ENCODE measurements around the gene ZNF497.
A peak's percentile ranks its signal among the peaks of the same experiment; 100 is the strongest.

The ZNF497 gene

DNA sequence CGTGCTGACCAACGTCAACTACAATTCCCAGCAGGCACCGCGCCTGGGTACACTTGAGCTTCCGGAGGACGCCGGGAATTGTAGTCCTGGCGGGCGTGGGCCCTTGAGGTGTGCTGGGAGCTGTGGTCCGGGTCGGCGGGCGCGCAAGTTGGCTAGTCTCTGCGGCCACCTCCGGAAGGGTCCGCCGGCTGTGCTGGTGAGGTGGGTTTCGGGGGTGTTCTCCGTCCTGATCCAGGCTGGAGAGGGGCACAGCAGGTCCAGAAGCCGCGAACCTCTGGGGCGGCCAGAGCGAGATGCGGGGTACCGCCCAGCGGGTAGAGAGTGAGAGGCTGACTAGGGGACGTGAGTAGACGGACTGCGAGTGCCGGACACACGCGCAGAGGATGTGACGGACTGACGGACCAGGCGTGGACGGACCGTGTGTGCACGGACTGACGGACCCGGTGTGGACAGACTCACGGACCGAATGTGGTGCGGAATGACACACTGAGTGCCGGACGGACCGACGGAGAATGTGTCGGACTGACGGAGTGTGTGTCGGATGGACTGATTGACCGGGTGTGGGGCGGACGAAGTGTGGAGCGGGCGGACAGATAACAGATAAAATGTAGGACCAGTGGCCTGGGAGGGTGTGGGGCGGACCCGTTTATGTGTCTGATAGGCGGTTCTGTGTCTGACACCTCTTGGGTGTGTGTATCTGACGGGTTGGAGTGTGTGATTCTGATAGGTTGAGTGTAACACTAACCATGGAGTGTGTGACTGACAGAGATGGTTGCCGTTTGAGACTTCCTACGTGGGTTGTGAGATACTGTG, 35.4 kb downstream of the ZNF497 start, which contains the start of gene ZSCAN22 (continued):
- no peak for TF ChIP-seq KLF10 (tag by site-specific recombination; IDR thresholded peaks at IDR 0.05)
- TF ChIP-seq HOXD13 (CRISPR knock-in tag; IDR thresholded peaks at IDR 0.05; ENCODE audit: borderline replicate concordance) = peak; percentile 82; the same call in 1 of the 2 replicates
- no peak for TF ChIP-seq ZNF830 (tag by site-specific recombination; IDR thresholded peaks at IDR 0.05; ENCODE audit: low read depth)
- TF ChIP-seq, protein P1, sequence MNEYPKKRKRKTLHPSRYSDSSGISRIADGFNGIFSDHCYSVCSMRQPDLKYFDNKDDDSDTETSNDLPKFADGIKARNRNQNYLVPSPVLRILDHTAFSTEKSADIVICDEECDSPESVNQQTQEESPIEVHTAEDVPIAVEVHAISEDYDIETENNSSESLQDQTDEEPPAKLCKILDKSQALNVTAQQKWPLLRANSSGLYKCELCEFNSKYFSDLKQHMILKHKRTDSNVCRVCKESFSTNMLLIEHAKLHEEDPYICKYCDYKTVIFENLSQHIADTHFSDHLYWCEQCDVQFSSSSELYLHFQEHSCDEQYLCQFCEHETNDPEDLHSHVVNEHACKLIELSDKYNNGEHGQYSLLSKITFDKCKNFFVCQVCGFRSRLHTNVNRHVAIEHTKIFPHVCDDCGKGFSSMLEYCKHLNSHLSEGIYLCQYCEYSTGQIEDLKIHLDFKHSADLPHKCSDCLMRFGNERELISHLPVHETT (tag by site-specific recombination; IDR thresholded peaks at IDR 0.05) = no peak
- TF ChIP-seq, protein P2, sequence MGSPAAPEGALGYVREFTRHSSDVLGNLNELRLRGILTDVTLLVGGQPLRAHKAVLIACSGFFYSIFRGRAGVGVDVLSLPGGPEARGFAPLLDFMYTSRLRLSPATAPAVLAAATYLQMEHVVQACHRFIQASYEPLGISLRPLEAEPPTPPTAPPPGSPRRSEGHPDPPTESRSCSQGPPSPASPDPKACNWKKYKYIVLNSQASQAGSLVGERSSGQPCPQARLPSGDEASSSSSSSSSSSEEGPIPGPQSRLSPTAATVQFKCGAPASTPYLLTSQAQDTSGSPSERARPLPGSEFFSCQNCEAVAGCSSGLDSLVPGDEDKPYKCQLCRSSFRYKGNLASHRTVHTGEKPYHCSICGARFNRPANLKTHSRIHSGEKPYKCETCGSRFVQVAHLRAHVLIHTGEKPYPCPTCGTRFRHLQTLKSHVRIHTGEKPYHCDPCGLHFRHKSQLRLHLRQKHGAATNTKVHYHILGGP (tag by site-specific recombination; IDR thresholded peaks at IDR 0.05) = no peak
- TF ChIP-seq GLIS2 (tag by site-specific recombination; IDR thresholded peaks at IDR 0.05) = peak; percentile 45; the same call in 1 of the 2 replicates
- TF ChIP-seq ZNF146 (tag by site-specific recombination; IDR thresholded peaks at IDR 0.05) = peak; percentile 48; the same call in 1 of the 2 replicates
- peak; percentile 68 for TF ChIP-seq ZNF843 (tag by site-specific recombination; IDR thresholded peaks at IDR 0.05)
- no peak for TF ChIP-seq ZNF433 (tag by site-specific recombination; IDR thresholded peaks at IDR 0.05; ENCODE audit: low read depth)
- no peak for TF ChIP-seq WT1 (tag by site-specific recombination; IDR thresholded peaks at IDR 0.05)
- no peak for TF ChIP-seq ZNF555 (tag by site-specific recombination; conservative IDR thresholded peaks at IDR 0.05)
- 0 out of 2 replicates have a peak, but pooled peaks have one; percentile 43 for TF ChIP-seq ZIC2 (tag by site-specific recombination; IDR thresholded peaks at IDR 0.05)
- TF ChIP-seq ZNF324 (tag by site-specific recombination; IDR thresholded peaks at IDR 0.05) = peak; percentile 94
- TF ChIP-seq ATF2 (tag by site-specific recombination; IDR thresholded peaks at IDR 0.05; ENCODE audit: low read depth) = no peak
- TF ChIP-seq BCL11A (tag by site-specific recombination; IDR thresholded peaks at IDR 0.05; ENCODE audit: low read depth) = 0 out of 2 replicates have a peak, but pooled peaks have one; percentile 43
- TF ChIP-seq, protein P3, sequence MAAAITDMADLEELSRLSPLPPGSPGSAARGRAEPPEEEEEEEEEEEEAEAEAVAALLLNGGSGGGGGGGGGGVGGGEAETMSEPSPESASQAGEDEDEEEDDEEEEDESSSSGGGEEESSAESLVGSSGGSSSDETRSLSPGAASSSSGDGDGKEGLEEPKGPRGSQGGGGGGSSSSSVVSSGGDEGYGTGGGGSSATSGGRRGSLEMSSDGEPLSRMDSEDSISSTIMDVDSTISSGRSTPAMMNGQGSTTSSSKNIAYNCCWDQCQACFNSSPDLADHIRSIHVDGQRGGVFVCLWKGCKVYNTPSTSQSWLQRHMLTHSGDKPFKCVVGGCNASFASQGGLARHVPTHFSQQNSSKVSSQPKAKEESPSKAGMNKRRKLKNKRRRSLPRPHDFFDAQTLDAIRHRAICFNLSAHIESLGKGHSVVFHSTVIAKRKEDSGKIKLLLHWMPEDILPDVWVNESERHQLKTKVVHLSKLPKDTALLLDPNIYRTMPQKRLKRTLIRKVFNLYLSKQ (tag by site-specific recombination; IDR thresholded peaks at IDR 0.05; ENCODE audit: borderline replicate concordance) = peak; percentile 75; the same call in 1 of the 2 replicates
- TF ChIP-seq ZNF248 (tag by site-specific recombination; IDR thresholded peaks at IDR 0.05) = no peak
- TF ChIP-seq, protein P4, sequence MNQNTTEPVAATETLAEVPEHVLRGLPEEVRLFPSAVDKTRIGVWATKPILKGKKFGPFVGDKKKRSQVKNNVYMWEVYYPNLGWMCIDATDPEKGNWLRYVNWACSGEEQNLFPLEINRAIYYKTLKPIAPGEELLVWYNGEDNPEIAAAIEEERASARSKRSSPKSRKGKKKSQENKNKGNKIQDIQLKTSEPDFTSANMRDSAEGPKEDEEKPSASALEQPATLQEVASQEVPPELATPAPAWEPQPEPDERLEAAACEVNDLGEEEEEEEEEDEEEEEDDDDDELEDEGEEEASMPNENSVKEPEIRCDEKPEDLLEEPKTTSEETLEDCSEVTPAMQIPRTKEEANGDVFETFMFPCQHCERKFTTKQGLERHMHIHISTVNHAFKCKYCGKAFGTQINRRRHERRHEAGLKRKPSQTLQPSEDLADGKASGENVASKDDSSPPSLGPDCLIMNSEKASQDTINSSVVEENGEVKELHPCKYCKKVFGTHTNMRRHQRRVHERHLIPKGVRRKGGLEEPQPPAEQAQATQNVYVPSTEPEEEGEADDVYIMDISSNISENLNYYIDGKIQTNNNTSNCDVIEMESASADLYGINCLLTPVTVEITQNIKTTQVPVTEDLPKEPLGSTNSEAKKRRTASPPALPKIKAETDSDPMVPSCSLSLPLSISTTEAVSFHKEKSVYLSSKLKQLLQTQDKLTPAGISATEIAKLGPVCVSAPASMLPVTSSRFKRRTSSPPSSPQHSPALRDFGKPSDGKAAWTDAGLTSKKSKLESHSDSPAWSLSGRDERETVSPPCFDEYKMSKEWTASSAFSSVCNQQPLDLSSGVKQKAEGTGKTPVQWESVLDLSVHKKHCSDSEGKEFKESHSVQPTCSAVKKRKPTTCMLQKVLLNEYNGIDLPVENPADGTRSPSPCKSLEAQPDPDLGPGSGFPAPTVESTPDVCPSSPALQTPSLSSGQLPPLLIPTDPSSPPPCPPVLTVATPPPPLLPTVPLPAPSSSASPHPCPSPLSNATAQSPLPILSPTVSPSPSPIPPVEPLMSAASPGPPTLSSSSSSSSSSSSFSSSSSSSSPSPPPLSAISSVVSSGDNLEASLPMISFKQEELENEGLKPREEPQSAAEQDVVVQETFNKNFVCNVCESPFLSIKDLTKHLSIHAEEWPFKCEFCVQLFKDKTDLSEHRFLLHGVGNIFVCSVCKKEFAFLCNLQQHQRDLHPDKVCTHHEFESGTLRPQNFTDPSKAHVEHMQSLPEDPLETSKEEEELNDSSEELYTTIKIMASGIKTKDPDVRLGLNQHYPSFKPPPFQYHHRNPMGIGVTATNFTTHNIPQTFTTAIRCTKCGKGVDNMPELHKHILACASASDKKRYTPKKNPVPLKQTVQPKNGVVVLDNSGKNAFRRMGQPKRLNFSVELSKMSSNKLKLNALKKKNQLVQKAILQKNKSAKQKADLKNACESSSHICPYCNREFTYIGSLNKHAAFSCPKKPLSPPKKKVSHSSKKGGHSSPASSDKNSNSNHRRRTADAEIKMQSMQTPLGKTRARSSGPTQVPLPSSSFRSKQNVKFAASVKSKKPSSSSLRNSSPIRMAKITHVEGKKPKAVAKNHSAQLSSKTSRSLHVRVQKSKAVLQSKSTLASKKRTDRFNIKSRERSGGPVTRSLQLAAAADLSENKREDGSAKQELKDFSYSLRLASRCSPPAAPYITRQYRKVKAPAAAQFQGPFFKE (tag by site-specific recombination; IDR thresholded peaks at IDR 0.05; ENCODE audit: borderline replicate concordance) = no peak
- TF ChIP-seq ZNF561 (tag by site-specific recombination; IDR thresholded peaks at IDR 0.05; ENCODE audit: borderline replicate concordance) = peak; percentile 99
- TF ChIP-seq ZNF518A (tag by site-specific recombination; conservative IDR thresholded peaks at IDR 0.05; ENCODE audit: low read depth) = peak; percentile 48; the same call in 1 of the 2 replicates
- no peak for TF ChIP-seq ZNF114 (tag by site-specific recombination; IDR thresholded peaks at IDR 0.05)
- TF ChIP-seq OSR2 (tag by site-specific recombination; IDR thresholded peaks at IDR 0.05) = no peak
